Smooth muscle cell (in vitro differentiated cells): ENCODE results near the gene PHC2. TPM values are rescaled to one million over a fixed set of nuclear protein-coding genes. Genes with fewer than 3 reads are reported as not detected.

Experiments
- DNase-seq: peaks from one replicate; lab custom pipeline; 2025; ENCODE audit not compliant: unreplicated experiment; lab: John Stamatoyannopoulos, UW
- H2AFZ ChIP-seq: fragments of 200-600 bp; sonication (generic); 2 replicates; pipeline ENCODE4 v1.6.0; 2016; ENCODE audit warnings: antibody characterized with exemption, low read depth, mild to moderate bottlenecking
- H3F3A ChIP-seq: fragments of 200-600 bp; sonication (generic); 2 replicates; pipeline ENCODE4 v1.6.0; 2017; ENCODE audit warnings: antibody characterized with exemption, low read depth
- H3K27ac ChIP-seq: fragments of 200-600 bp; sonication (generic); 2 replicates; pipeline ENCODE4 v1.5.1; 2016; ENCODE audit warnings: low read depth, mild to moderate bottlenecking
- H3K27me3 ChIP-seq: fragments of 200-600 bp; sonication (generic); 2 replicates; pipeline ENCODE4 v1.6.1; 2016; ENCODE audit warnings: low read depth, mild to moderate bottlenecking
- H3K36me3 ChIP-seq: fragments of 200-600 bp; sonication (generic); 2 replicates; pipeline ENCODE4 v1.5.1; 2016; ENCODE audit warnings: low read depth
- H3K4me1 ChIP-seq: fragments of 200-600 bp; sonication (generic); 2 replicates; pipeline ENCODE4 v1.5.1; 2016; ENCODE audit warnings: low read depth
- H3K4me2 ChIP-seq: fragments of 200-600 bp; sonication (generic); 2 replicates; pipeline ENCODE4 v1.6.0; 2016; ENCODE audit warnings: mild to moderate bottlenecking
- H3K4me3 ChIP-seq: fragments of 200-600 bp; sonication (generic); 2 replicates; pipeline ENCODE4 v1.5.1; 2016; ENCODE audit warnings: mild to moderate bottlenecking
- H3K79me2 ChIP-seq: fragments of 200-600 bp; sonication (generic); 2 replicates; pipeline ENCODE4 v1.6.0; 2016; ENCODE audit warnings: low read depth, mild to moderate bottlenecking
- H3K9ac ChIP-seq: fragments of 200-600 bp; sonication (generic); 2 replicates; pipeline ENCODE4 v1.6.0; 2016; ENCODE audit warnings: low read depth
- H3K9me3 ChIP-seq: fragments of 200-600 bp; sonication (generic); replicated peaks from 2 replicates; pipeline ENCODE4 v1.5.1; 2016; ENCODE audit warnings: low read depth
- H4K20me1 ChIP-seq: fragments of 200-600 bp; sonication (generic); 2 replicates; pipeline ENCODE4 v1.6.0; 2016; ENCODE audit warnings: low read depth
- WGBS: methylation state at CpG from one replicate; pipeline ENCODE4 v1.1.7; 2016; ENCODE audit warnings: low lambda C conversion rate; 5-methylcytosine and 5-hydroxymethylcytosine counted together
- polyA plus RNA-seq: library from polyadenylated mRNA; unstranded; fragments of >200 nt; fragmentation: Nextera tagmentation; extraction: Ambion mirVana; gene quantifications from 2 replicates; pipeline ENCODE4 v1.2.1, GENCODE V29; 2016
- total RNA-seq: library from RNA; depleted of rRNA; stranded (reverse); fragments of >200 nt; gene quantifications from 2 replicates; pipeline ENCODE4 v1.2.3, GENCODE V29; 2014
- TF ChIP-seq, protein P1 (sequence below): fragments of 200-600 bp; sonication (generic); IDR thresholded peaks from 2 replicates; pipeline ENCODE4 v1.5.1; 2017; ENCODE audit warnings: borderline replicate concordance, mild to moderate bottlenecking, antibody characterized with exemption; ENCODE audit not compliant: insufficient read depth, poor library complexity, severe bottlenecking

PHC2 gene
- total and polyA plus RNA-seq, 2 experiments from 2014 or later, result 42.4 to 109 TPM

DNA sequence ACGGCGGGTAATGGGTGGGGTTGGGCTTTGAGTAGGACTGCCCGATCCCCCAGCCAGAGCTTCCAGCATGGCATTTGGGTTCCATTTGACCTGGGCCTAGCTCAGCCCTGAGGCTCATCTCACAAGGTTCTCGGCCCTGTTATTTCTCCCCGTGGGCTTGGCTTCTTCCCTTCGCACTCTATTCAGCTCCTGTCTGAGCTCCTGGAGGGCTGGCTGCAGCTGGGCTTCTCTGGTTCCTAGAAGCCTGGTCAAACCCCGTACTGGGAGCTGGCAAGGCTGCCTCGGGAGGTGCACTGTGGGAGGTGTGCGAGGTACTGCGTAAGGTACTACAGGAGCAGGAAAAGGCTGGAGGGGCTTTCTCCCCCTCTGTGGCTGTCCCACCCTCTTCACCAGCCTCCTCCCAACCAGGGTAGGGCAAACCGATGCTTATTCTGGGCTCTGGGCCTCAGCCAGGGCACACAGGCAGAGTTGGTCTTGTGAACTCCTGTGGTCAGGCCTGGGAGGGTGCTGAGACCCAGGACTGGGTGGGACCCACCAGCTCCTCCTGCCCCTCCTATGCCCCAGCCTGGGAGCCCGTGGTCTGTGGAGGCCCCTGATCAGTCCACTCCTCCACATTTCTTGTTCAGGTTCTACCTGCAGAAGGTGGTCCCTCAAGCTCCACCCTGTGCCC lies 110.8 kb downstream of the PHC2 start:
- Histone ChIP-seq H3K27me3 (no peaks in the 10 kb centered on the region), H3K9me3 (no peaks in the 10 kb centered on the region), H3K4me1 (no peaks in the 10 kb centered on the region), H3K4me2 (no peak overlapping the region), H3K27ac (no peak overlapping the region), H3F3A (peaks cover 16% of the 10 kb centered on the region), H3K9ac (no peak overlapping the region), H3K36me3 (no peaks in the 10 kb centered on the region), H3K79me2 (no peaks in the 10 kb centered on the region), H2AFZ (no peak overlapping the region), H3K4me3 (no peak overlapping the region), H4K20me1 (peaks cover 36% of the 10 kb centered on the region)
- TF ChIP-seq, protein P1, sequence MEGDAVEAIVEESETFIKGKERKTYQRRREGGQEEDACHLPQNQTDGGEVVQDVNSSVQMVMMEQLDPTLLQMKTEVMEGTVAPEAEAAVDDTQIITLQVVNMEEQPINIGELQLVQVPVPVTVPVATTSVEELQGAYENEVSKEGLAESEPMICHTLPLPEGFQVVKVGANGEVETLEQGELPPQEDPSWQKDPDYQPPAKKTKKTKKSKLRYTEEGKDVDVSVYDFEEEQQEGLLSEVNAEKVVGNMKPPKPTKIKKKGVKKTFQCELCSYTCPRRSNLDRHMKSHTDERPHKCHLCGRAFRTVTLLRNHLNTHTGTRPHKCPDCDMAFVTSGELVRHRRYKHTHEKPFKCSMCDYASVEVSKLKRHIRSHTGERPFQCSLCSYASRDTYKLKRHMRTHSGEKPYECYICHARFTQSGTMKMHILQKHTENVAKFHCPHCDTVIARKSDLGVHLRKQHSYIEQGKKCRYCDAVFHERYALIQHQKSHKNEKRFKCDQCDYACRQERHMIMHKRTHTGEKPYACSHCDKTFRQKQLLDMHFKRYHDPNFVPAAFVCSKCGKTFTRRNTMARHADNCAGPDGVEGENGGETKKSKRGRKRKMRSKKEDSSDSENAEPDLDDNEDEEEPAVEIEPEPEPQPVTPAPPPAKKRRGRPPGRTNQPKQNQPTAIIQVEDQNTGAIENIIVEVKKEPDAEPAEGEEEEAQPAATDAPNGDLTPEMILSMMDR, result no peak
- DNase-seq, result no peak
- 92% methylated on average over 12 of the region's 12 CpGs for WGBS

DNA sequence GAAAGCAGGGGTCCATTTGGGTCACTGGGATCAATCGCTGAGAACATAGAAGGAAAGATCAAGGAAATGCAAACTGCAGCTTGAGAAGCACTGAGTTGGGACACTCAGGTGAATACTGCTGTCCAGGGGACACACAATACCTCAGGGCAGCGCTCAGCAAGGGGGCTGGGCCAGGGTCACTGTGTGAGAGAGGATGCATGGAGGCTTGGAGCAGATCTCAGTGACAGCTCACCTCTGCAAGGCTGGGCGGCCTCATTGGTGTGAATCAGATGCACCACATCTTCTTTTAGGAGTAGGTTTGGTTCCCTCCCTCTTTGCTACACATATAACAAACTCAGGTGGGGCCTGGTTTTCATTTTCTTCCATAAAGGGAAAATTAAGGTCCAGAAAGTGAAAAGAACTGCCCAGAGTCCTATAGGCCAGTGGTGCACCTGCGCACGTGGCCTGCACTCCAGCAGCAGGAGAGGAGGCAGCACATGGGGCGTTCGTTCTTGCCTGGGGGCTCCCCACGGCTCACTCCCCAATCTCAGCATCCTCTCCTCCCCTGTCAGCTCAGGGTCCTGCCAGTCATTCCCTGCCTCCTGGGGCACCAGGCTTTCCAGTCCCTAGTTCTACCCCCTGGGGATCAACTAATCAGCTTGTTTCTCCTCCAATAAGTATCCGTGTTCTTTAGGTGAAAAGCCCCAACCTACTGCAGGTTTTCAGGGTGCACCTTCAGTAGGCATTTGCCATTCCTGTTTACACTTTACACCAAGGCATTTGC lies 111.5 kb downstream of the PHC2 start:
- H3F3A ChIP-seq, result peaks cover 16% of the 10 kb centered on the region
- no peak overlapping the region for H2AFZ ChIP-seq
- H3K9ac ChIP-seq, result no peak overlapping the region
- TF ChIP-seq, protein P1, result no peak
- H3K27me3 ChIP-seq, result no peaks in the 10 kb centered on the region
- 92% methylated on average over 9 of the region's 9 CpGs for WGBS
- H4K20me1 ChIP-seq, result peaks cover 29% of the 10 kb centered on the region
- DNase-seq, result no peak
- no peak overlapping the region for H3K27ac ChIP-seq
- H3K79me2 ChIP-seq, result no peaks in the 10 kb centered on the region
- H3K4me3 ChIP-seq, result no peak overlapping the region
- no peaks in the 10 kb centered on the region for H3K36me3 ChIP-seq
- no peaks in the 10 kb centered on the region for H3K9me3 ChIP-seq
- no peak overlapping the region for H3K4me2 ChIP-seq
- no peaks in the 10 kb centered on the region for H3K4me1 ChIP-seq

DNA sequence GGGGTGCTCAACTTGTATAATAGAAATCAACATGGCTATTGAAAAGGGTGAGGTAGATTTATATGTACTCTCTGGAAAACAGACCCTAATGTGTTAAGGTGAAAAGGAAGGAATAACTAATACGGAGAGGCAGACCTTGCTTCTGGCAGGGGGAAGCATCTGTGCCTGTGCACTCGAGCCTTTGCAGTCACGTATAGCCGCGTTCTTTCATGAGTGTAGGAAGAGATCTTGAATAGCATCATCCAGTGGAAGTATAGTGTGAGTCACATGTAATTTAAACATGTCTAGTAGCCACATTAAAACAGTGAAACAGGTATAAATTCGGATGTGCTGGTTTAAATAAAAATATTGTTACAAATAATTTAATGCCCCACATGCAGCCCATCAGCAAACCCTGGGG lies 112.9 kb downstream of the PHC2 start:
- H3K79me2 ChIP-seq, result no peaks in the 10 kb centered on the region
- H3K4me1 ChIP-seq, result no peaks in the 10 kb centered on the region
- no peak overlapping the region for H3K27ac ChIP-seq
- no peak overlapping the region for H3K4me3 ChIP-seq
- H4K20me1 ChIP-seq, result peaks cover 15% of the 10 kb centered on the region
- 58% methylated on average over 6 of the region's 6 CpGs for WGBS
- H3F3A ChIP-seq, result peaks cover 12% of the 10 kb centered on the region
- H3K9ac ChIP-seq, result no peak overlapping the region
- TF ChIP-seq, protein P1, result no peak
- no peak overlapping the region for H3K4me2 ChIP-seq
- no peak overlapping the region for H2AFZ ChIP-seq
- H3K9me3 ChIP-seq, result no peaks in the 10 kb centered on the region
- DNase-seq, result no peak
- no peaks in the 10 kb centered on the region for H3K36me3 ChIP-seq
- no peaks in the 10 kb centered on the region for H3K27me3 ChIP-seq
